NCI-H146 treated with DMSO at 0.1 percent for 48 hours (cell line): ENCODE data around the gene STRN3.
A peak's percentile ranks its signal among the peaks of the same experiment; 100 is the strongest.

Experiments used
- DNase-seq: peaks from one replicate; lab custom pipeline; 2025; ENCODE audit not compliant: unreplicated experiment; lab: John Stamatoyannopoulos, UW

The STRN3 gene

GRCh38 chr14:30874999-30875787 is 151.0 kb downstream of the STRN3 start:
- DNase-seq = no peak

- peak; percentile 44 for DNase-seq
These were observed 151.8 kb downstream of the STRN3 start, which contains the start of gene COCH for GRCh38 chr14:30874120-30874998. Gene COCH (plus strand): TSS chr14:30874559. CDS start chr14:30874939, 380 bp downstream.

GRCh38 chr14:30873308-30874119 is 152.7 kb downstream of the STRN3 start:
- DNase-seq = no peak

- peak; percentile 14 for DNase-seq
These were observed 153.6 kb downstream of the STRN3 start for GRCh38 chr14:30872602-30873001.

GRCh38 chr14:30869551-30870155 is 156.5 kb downstream of the STRN3 start:
- DNase-seq = no peak

GRCh38 chr14:30868736-30869135 is 157.4 kb downstream of the STRN3 start:
- DNase-seq = no peak

GRCh38 chr14:30864934-30865333 is 161.2 kb downstream of the STRN3 start:
- no peak for DNase-seq

GRCh38 chr14:30861200-30861599 is 165.0 kb downstream of the STRN3 start:
- no peak for DNase-seq

- no peak for DNase-seq
These were observed 170.7 kb downstream of the STRN3 start for GRCh38 chr14:30855345-30856037.

- DNase-seq = no peak
These were observed 171.7 kb downstream of the STRN3 start for GRCh38 chr14:30854492-30854891.

- DNase-seq = no peak
These were observed 172.2 kb downstream of the STRN3 start for GRCh38 chr14:30853946-30854345.

- DNase-seq = no peak
These were observed 176.2 kb downstream of the STRN3 start for GRCh38 chr14:30849983-30850382.

- DNase-seq = no peak
These were observed 176.8 kb downstream of the STRN3 start for GRCh38 chr14:30849354-30849753.

GRCh38 chr14:30848449-30849240 is 177.5 kb downstream of the STRN3 start:
- DNase-seq = no peak
